Measurements from ENCODE around the gene IMPACT. TPM values are rescaled to one million over a fixed set of nuclear protein-coding genes. Genes with fewer than 3 reads are reported as not detected.
A peak's percentile ranks its signal among the peaks of the same experiment; 100 is the strongest.

The IMPACT gene
- total RNA-seq, 2 experiments from 2014 or later: 19.4 to 19.9 TPM

GRCh38 chr18:24398540-24398939, 27.9 kb upstream of the IMPACT start:
- DNase-seq: no peak

GRCh38 chr18:24400587-24400986, 25.9 kb upstream of the IMPACT start:
- H3K4me3 Mint-ChIP-seq: no peak overlapping the region
- CTCF ChIA-PET: interaction anchor here (0.6 to 1.3 kb wide), 4 partner anchors 15 to 344 kb away, joined by 3 to 6 read pairs (median 4); no protein-coding TSS in a partner anchor
- no peak for DNase-seq
- peaks cover 25% of the 10 kb centered on the region for H3K27me3 Mint-ChIP-seq (ENCODE audit: low read depth)
- H3K4me1 Mint-ChIP-seq (ENCODE audit: low read depth): peaks cover 13% of the 10 kb centered on the region
- H3K9me3 Mint-ChIP-seq: no peaks in the 10 kb centered on the region
- intact Hi-C loops (cut with micrococcal nuclease): no loop called here
- no peaks in the 10 kb centered on the region for H3K36me3 Mint-ChIP-seq (ENCODE audit: low read depth)
- no peak overlapping the region for H3K27ac Mint-ChIP-seq

More at GRCh38 chr18:24398540-24398939, 27.9 kb upstream of the IMPACT start:
- H3K27me3 Mint-ChIP-seq (ENCODE audit: low read depth): peaks cover 18% of the 10 kb centered on the region
- no peaks in the 10 kb centered on the region for H3K36me3 Mint-ChIP-seq (ENCODE audit: low read depth)
- H3K4me1 Mint-ChIP-seq (ENCODE audit: low read depth): peaks cover 18% of the 10 kb centered on the region
- H3K9me3 Mint-ChIP-seq: no peaks in the 10 kb centered on the region
- intact Hi-C loops (cut with micrococcal nuclease): loop anchor here (2.0 to 10.0 kb wide), 3 partner anchors 14 to 956 kb away; partner anchors contain the start of gene ZNF521
- CTCF ChIA-PET: interaction anchor here (0.6 to 2.2 kb wide), 7 partner anchors 8 to 91 kb away, joined by 3 to 9 read pairs (median 3); no protein-coding TSS in a partner anchor
- no peak overlapping the region for H3K27ac Mint-ChIP-seq
- H3K4me3 Mint-ChIP-seq: no peak overlapping the region

GRCh38 chr18:24402209-24402785, 24.2 kb upstream of the IMPACT start:
- no peaks in the 10 kb centered on the region for H3K9me3 Mint-ChIP-seq
- H3K4me3 Mint-ChIP-seq: no peak overlapping the region
- peaks cover 32% of the 10 kb centered on the region for H3K27me3 Mint-ChIP-seq (ENCODE audit: low read depth)
- intact Hi-C loops (cut with micrococcal nuclease): no loop called here
- H3K4me1 Mint-ChIP-seq (ENCODE audit: low read depth): peaks cover 9% of the 10 kb centered on the region
- H3K36me3 Mint-ChIP-seq (ENCODE audit: low read depth): no peaks in the 10 kb centered on the region
- H3K27ac Mint-ChIP-seq: no peak overlapping the region
- peak; percentile 18 for DNase-seq
- CTCF ChIA-PET: interaction anchor here (1.2 kb wide), 1 partner anchor 15 kb away, joined by 4 read pairs; no protein-coding TSS in a partner anchor

GRCh38 chr18:24403076-24403475, 23.4 kb upstream of the IMPACT start:
- DNase-seq: no peak
- Mint-ChIP-seq H3K36me3 (ENCODE audit: low read depth) (no peaks in the 10 kb centered on the region), H3K4me1 (ENCODE audit: low read depth) (peaks cover 9% of the 10 kb centered on the region), H3K9me3 (no peaks in the 10 kb centered on the region), H3K4me3 (no peak overlapping the region), H3K27me3 (ENCODE audit: low read depth) (peaks cover 34% of the 10 kb centered on the region), H3K27ac (no peak overlapping the region)
- intact Hi-C loops (cut with micrococcal nuclease): no loop called here
- CTCF ChIA-PET: interaction anchor here (0.6 kb wide), 1 partner anchor 15 kb away, joined by 3 read pairs; no protein-coding TSS in a partner anchor

GRCh38 chr18:24404591-24404990, 21.9 kb upstream of the IMPACT start:
- Mint-ChIP-seq H3K4me3 (no peak overlapping the region), H3K4me1 (ENCODE audit: low read depth) (peaks cover 9% of the 10 kb centered on the region), H3K27me3 (ENCODE audit: low read depth) (peaks cover 42% of the 10 kb centered on the region), H3K36me3 (ENCODE audit: low read depth) (no peaks in the 10 kb centered on the region), H3K27ac (no peak overlapping the region), H3K9me3 (no peaks in the 10 kb centered on the region)
- intact Hi-C loops (cut with micrococcal nuclease): no loop called here
- no peak for DNase-seq
- CTCF ChIA-PET: interaction anchor here (0.6 kb wide), 1 partner anchor 1522 kb away, joined by 3 read pairs; no protein-coding TSS in a partner anchor

GRCh38 chr18:24408496-24408895, 18.0 kb upstream of the IMPACT start:
- H3K27ac Mint-ChIP-seq: no peak overlapping the region
- H3K9me3 Mint-ChIP-seq: peaks cover 2% of the 10 kb centered on the region
- peaks cover 5% of the 10 kb centered on the region for H3K4me1 Mint-ChIP-seq (ENCODE audit: low read depth)
- CTCF ChIA-PET: no interaction called here
- intact Hi-C loops (cut with micrococcal nuclease): no loop called here
- no peak for DNase-seq
- no peak overlapping the region for H3K4me3 Mint-ChIP-seq
- no peaks in the 10 kb centered on the region for H3K36me3 Mint-ChIP-seq (ENCODE audit: low read depth)
- H3K27me3 Mint-ChIP-seq (ENCODE audit: low read depth): peaks cover 42% of the 10 kb centered on the region

- Mint-ChIP-seq H3K9me3 (peaks cover 2% of the 10 kb centered on the region), H3K4me3 (no peak overlapping the region), H3K4me1 (ENCODE audit: low read depth) (peaks cover 7% of the 10 kb centered on the region), H3K27me3 (ENCODE audit: low read depth) (peaks cover 26% of the 10 kb centered on the region), H3K27ac (no peak overlapping the region), H3K36me3 (ENCODE audit: low read depth) (no peaks in the 10 kb centered on the region)
- CTCF ChIA-PET: interaction anchor here (0.5 to 1.7 kb wide), 5 partner anchors 17 to 777 kb away, joined by 3 to 6 read pairs (median 3); no protein-coding TSS in a partner anchor
- intact Hi-C loops (cut with micrococcal nuclease): loop anchor here (2.0 kb wide), 1 partner anchor 14 kb away; no protein-coding TSS in a partner anchor
- no peak for DNase-seq
Measured at GRCh38 chr18:24413148-24413547, 13.3 kb upstream of the IMPACT start.

GRCh38 chr18:24414349-24415003, 12.0 kb upstream of the IMPACT start:
- CTCF ChIA-PET: interaction anchor here (0.8 to 1.2 kb wide), 2 partner anchors 14 to 45 kb away, joined by 3 to 4 read pairs; no protein-coding TSS in a partner anchor
- no peak overlapping the region for H3K4me3 Mint-ChIP-seq

GRCh38 chr18:24417480-24417879, 9.0 kb upstream of the IMPACT start:
- H3K36me3 Mint-ChIP-seq (ENCODE audit: low read depth): no peaks in the 10 kb centered on the region
- no peak overlapping the region for H3K27ac Mint-ChIP-seq
- H3K9me3 Mint-ChIP-seq: peaks cover 1% of the 10 kb centered on the region
- intact Hi-C loops (cut with micrococcal nuclease): no loop called here
- DNase-seq: no peak
- CTCF ChIA-PET: interaction anchor here (1.4 kb wide), 1 partner anchor 16 kb away, joined by 4 read pairs; no protein-coding TSS in a partner anchor
- peaks cover 6% of the 10 kb centered on the region for H3K4me1 Mint-ChIP-seq (ENCODE audit: low read depth)
- no peak overlapping the region for H3K4me3 Mint-ChIP-seq
- peaks cover 36% of the 10 kb centered on the region for H3K27me3 Mint-ChIP-seq (ENCODE audit: low read depth)

More at GRCh38 chr18:24414349-24415003, 12.0 kb upstream of the IMPACT start:
- Mint-ChIP-seq H3K4me1 (ENCODE audit: low read depth) (peaks cover 7% of the 10 kb centered on the region), H3K27me3 (ENCODE audit: low read depth) (peaks cover 24% of the 10 kb centered on the region), H3K9me3 (peaks cover 2% of the 10 kb centered on the region), H3K36me3 (ENCODE audit: low read depth) (no peaks in the 10 kb centered on the region), H3K27ac (no peak overlapping the region)
- intact Hi-C loops (cut with micrococcal nuclease): no loop called here
- peak; percentile 8 for DNase-seq

GRCh38 chr18:24420551-24420950, 5.9 kb upstream of the IMPACT start:
- peaks cover under 1% of the 10 kb centered on the region for H3K4me1 Mint-ChIP-seq (ENCODE audit: low read depth)
- peaks cover 1% of the 10 kb centered on the region for H3K36me3 Mint-ChIP-seq (ENCODE audit: low read depth)
- DNase-seq: no peak
- H3K9me3 Mint-ChIP-seq: peaks cover 1% of the 10 kb centered on the region
- H3K27me3 Mint-ChIP-seq (ENCODE audit: low read depth): peaks cover 48% of the 10 kb centered on the region
- H3K27ac Mint-ChIP-seq: no peak overlapping the region
- H3K4me3 Mint-ChIP-seq: no peak overlapping the region
- CTCF ChIA-PET: interaction anchor here (0.6 to 0.9 kb wide), 2 partner anchors 13 to 806 kb away, joined by 3 to 5 read pairs; no protein-coding TSS in a partner anchor
- intact Hi-C loops (cut with micrococcal nuclease): no loop called here

GRCh38 chr18:24421831-24422230, 4.6 kb upstream of the IMPACT start:
- intact Hi-C loops (cut with micrococcal nuclease): no loop called here
- Mint-ChIP-seq H3K27ac (no peak overlapping the region), H3K4me1 (ENCODE audit: low read depth) (peaks cover 7% of the 10 kb centered on the region), H3K4me3 (no peak overlapping the region), H3K9me3 (peaks cover 3% of the 10 kb centered on the region), H3K36me3 (ENCODE audit: low read depth) (peaks cover 8% of the 10 kb centered on the region), H3K27me3 (ENCODE audit: low read depth) (peaks cover 48% of the 10 kb centered on the region)
- no peak for DNase-seq
- CTCF ChIA-PET: interaction anchor here (0.6 kb wide), 1 partner anchor 15 kb away, joined by 3 read pairs; no protein-coding TSS in a partner anchor

GRCh38 chr18:24426073-24426397, 435 bp upstream of the IMPACT start:
- H3K4me3 Mint-ChIP-seq: peak overlapping the region; percentile 77
- peaks cover 22% of the 10 kb centered on the region for H3K4me1 Mint-ChIP-seq (ENCODE audit: low read depth)
- H3K27me3 Mint-ChIP-seq (ENCODE audit: low read depth): peaks cover 20% of the 10 kb centered on the region
- no peak for DNase-seq
- intact Hi-C loops (cut with micrococcal nuclease): loop anchor here (1.0 to 2.0 kb wide), 2 partner anchors 29 to 57 kb away; partner anchors contain the start of gene OSBPL1A
- H3K36me3 Mint-ChIP-seq (ENCODE audit: low read depth): peaks cover 15% of the 10 kb centered on the region
- peaks cover 3% of the 10 kb centered on the region for H3K9me3 Mint-ChIP-seq
- H3K27ac Mint-ChIP-seq: peak overlapping the region; percentile 75
- CTCF ChIA-PET: interaction anchor here (1.4 kb wide), 1 partner anchor 63 kb away, joined by 3 read pairs; no protein-coding TSS in a partner anchor

Measured in activated naive CD4-positive, alpha-beta T cell treated with anti-CD3 and anti-CD28 coated beads for 36 hours (primary cell).